Subcutaneous adipose tissue (tissue), 4 donors: Measurements from ENCODE around the gene ILDR1. TPM values are rescaled to one million over a fixed set of nuclear protein-coding genes. Genes with fewer than 3 reads are reported as not detected.

Experiments used
- CTCF ChIP-seq: fragments of 450-650 bp; IDR thresholded peaks from one replicate; pipeline ENCODE4 v1.5.1; 2016; ENCODE audit warnings: low read depth, mild to moderate bottlenecking, control low read depth, antibody characterized with exemption, moderate library complexity
- total RNA-seq, 4 donors: library from RNA; depleted of rRNA; stranded (reverse); fragments of >200 nt; gene quantifications; one replicate each; pipeline ENCODE4 v1.1.0, GENCODE V29; 2016

ILDR1 gene
- total RNA-seq, 4 donors from 2014 or later: 0.17 TPM; not detected in 3

GRCh38 chr3:122013448-122013925, 8.6 kb downstream of the ILDR1 start:
- TF ChIP-seq CTCF: no peak

DNA sequence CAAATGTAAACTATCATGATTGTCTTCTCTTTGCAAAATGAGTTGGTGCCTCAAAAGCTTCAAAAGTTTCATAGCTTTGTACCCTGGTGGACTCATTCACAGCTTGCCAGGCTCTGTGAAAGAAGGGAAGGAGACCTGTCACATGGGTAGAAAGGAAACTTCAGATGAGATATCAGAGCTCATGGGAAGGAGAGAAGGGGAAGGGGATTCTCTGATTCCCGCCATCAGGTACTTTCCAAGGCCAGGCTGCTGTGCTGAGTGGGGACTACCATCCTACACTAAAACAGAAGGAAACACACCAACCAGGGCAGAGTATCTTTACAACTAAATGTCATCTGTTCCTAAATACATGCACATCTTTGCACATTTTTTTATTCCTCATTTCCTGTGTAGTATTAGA, 9.2 kb downstream of the ILDR1 start:
- TF ChIP-seq CTCF: no peak

DNA sequence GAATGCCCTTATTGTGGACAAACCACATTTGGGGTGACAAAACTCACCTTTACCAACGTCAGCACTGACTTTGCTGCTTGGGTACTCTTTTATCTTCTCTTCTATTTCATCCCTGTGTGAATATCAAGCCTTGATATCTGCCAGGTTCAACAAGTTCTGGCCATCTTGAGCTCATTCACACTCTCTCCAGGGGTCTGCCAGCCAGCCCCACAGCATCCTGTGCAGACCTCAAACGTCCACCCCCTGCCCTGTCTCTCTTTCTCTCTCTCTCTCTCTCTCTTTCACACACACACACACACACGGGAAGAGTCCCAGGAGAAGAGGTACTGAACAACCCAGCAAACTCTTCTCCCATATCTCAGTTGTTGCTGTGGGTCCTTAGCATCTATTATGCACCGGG, 10.7 kb downstream of the ILDR1 start:
- TF ChIP-seq CTCF: no peak

- no peak for TF ChIP-seq CTCF
These were observed 11.5 kb downstream of the ILDR1 start for GRCh38 chr3:122010506-122010905.

GRCh38 chr3:122008166-122008565, 13.9 kb downstream of the ILDR1 start:
- TF ChIP-seq CTCF: no peak

- TF ChIP-seq CTCF: no peak
These were observed 15.8 kb downstream of the ILDR1 start for GRCh38 chr3:122006267-122006666.

DNA sequence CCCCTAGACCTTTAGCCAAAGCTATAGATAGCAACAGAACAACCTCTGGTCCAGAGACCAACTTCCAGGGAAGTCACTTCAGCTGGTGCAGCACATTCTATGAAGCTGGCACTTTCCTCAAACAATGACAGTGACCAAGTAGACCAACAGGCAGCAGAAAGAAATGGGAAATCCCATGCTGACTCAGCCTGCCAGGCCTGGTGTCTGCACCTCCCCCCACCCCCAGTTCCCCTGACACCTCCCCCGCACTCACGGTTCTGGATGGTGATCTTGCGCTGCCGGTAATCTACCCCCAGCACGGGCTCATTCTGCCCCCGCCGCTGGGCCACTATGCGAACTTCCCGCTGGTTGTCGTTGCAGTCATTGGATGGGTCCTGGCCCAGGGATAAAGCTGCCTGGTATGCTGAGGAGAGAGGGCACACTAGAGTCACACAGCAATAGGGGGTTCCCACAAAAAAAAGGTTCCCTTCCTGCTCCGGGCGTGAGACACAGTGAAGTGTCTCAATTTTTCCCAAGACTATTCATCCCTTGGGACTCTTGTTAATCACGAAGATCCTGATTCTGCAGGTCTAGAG, 17.0 kb downstream of the ILDR1 start:
- no peak for TF ChIP-seq CTCF
